Choroid plexus epithelial cell (primary cell): ENCODE results near the gene TSPAN17.

Experiments
- DNase-seq: peaks from one replicate; pipeline ENCODE4 v3.0.0-alpha.2; 2010; ENCODE audit warnings: low read depth
- H3K4me3 ChIP-seq: 2 replicates; pipeline ENCODE4 v1.5.1; 2011; ENCODE audit warnings: low read depth, mild to moderate bottlenecking, control low read depth, low read length, moderate library complexity
- CTCF ChIP-seq: conservative IDR thresholded peaks from 2 replicates; pipeline ENCODE4 v1.5.1; 2011; ENCODE audit warnings: low read depth, mild to moderate bottlenecking, control low read depth, inconsistent platforms, low read length, moderate library complexity

TSPAN17 gene

GRCh38 chr5:176704817-176705216 is 57.5 kb downstream of the TSPAN17 start:
- no peak for DNase-seq
- TF ChIP-seq CTCF, result no peak
- H3K4me3 ChIP-seq, result no peak overlapping the region
